GM11168 (cell line): ENCODE results near the gene DHRS2.

Source experiments
- in situ Hi-C: fragments of 300-500 bp; cut with MboI; formaldehyde crosslinking; loops from one replicate; pipeline ENCODE4 v1.12.0; 2022; ENCODE audit warnings: low sequenced_read_pairs; ENCODE audit not compliant: unreplicated experiment

DHRS2 gene

DNA sequence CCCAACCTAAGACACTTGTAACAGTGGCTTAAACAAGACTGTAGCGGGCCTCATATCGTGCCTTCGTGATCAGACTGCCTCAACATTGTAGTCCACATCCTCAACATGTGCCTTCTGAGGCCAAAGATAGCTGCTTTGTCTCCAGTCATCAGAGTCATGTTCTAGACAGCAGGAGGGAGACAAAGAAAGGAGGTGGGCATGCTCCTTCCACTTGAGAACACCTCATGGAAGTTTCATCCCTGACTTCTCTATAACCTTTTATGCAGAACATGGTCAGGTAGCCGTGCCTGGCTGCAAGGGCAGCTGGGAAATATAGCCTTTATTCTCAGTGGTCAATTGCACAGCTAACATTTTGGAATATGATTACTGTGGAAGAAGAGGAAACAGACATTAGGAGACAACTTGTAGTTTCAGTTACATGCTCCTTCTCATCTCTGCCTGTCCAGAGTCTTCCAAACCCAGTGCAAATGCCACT, 25.3 kb upstream of the DHRS2 start:
- in situ Hi-C loops, result no loop called here

DNA sequence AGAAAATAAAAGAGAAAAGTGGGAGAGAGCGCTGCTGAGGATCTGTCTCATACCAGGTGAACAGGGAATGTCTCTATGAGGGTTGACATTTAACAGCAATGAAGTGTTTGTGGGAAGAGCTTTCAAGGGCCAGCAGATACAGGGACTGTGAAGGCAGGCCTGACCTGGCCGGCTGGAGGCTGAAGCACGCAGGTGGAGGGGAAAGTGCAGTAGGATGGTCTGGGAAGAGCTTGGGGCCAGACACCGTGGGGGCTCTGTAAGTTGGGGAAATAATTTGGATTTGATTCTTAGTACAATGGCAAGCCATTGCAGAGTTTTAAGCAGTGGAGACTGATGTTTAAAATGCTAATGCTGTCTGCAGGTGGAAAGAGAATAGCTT, 23.8 kb upstream of the DHRS2 start:
- in situ Hi-C loops, result no loop called here

DNA sequence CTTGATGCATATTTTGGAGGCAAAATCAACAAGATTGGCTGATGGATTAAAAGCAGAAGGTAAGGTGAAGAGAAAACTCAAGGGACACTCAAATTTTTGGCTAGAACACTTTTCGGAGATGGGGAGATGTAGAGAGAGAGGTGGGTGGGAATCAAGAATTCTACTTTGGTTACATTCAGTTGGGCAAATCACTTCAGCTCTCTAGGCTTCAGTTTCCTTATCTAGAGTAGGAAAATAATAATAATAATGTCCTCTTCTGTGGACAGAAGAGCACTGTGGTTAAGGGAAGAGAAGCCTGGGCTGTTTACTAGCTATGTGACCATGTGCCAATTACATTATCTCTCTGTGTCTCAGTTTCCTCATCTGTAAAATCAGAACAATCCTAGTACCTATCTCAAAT, 23.4 kb upstream of the DHRS2 start:
- in situ Hi-C loops, result no loop called here

DNA sequence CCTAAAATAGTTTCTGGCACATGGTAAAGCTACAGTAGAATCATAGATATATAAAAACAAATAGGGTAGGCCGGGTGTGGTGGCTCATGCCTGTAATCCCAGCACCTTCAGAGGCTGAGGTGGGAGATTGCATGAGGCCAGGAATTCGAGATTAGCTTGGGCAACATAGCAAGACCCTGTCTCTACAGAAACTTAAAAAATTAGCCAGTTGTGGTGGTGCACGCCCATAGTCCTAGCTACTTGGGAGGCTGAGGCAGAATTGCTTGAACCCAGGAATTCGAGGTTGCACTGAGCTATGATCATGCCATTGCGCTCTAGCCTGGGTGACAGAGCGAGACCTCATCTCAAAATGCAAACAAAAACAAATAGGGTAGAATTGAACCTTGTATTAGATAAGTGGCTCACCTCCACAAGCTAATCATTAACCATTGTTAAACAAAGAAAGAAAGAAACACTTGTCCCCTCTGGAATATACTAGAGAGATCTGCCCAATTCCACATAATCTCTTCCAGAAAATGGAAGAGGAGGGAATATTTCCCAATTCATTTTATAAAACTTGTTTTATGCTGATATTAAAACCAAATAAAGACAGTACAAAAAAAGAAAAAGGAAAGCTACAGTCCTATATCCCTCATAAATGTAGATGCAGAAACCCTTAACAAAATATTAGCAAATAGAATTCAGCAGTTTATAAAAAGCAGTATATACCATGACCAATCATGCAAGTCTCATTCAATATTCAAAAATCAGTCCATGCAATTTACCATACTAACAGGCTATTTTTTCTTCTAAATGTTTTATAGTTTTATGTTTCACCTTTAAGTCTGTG, 22.7 kb upstream of the DHRS2 start:
- in situ Hi-C loops, result no loop called here

DNA sequence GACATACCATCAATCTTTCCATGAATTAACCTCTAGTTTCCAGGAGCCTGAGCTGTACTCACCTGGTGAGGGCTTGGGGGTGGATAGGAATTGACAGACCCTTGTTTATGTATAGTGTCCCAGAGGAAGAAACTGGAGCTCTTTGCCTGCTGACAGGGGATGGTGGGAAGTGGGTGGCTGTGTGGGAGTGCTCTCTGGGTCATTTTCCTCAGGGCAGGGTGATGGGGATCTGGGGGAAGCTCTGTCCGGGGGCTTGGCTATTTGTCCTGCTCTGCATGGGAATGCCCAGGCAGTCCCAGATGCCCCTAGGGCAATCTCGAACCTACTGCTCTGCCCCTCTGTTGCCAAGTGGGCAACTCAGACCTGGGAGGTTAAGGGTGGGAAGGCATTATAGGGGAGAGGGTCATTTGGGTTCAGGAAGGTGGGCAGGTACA, 21.8 kb upstream of the DHRS2 start:
- in situ Hi-C loops, result no loop called here

DNA sequence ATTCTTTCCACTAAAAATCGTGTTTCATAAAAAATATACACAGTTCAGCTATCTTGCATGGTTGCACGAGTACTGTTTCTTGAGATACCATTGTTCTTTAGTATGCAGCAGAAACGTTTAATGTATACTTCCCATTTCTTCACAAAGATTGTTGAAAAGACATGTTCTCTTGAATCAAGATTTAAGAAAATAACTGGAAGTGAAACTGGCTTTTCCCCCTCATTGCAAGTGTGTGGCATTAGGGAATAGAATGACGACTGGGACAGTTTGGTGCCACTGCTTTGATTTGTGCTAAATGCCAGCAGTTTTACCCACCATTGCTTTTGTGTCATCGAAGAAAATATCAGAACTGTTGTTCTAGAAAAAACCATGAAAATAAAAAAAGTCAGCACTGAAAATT, 20.3 kb upstream of the DHRS2 start:
- in situ Hi-C loops, result no loop called here

DNA sequence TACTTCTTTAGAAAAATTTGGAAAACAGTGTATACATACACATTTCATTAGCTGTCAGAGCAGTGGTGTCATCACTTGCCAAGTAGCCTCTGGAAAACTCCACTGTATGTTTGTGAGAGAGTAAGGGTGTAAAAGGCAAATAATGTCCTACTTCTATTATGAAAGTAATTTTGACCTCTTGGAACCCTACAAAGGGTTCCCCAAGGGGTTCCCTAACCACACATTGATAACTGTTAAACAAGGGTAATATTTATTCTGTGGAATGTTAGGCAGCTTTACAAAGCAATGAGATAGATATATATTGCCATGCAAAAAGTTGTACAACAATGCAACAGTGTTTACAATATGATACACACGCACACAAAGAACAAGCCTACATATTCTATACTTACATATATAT, 18.6 kb upstream of the DHRS2 start:
- in situ Hi-C loops, result no loop called here

DNA sequence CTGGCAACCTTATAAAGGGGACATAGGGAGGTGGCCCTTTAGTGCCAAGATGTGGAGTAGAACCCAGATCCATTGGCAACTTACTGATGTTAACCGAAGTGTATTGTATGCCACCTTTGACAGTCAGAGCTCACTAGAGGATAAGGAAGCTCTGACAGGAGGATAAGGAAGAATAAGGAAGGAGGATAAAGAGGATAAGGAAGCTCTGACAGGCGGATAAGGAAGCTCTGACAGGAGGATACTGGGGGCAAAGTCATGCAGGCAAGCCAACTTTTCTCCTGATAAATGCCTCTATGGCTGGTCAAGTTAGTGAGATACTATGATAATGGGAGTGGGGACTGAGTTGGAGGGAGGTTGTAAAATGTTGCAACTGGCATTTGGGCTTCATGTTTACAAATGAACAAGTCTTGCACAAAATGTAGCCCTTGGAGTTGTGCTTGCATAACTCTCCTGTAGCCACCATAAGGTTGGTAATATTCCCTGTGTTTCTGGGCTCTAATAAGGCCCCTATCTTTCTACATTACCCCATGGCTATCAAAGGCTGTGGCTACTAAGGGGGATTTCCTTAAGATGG, 17.7 kb upstream of the DHRS2 start:
- in situ Hi-C loops, result no loop called here

DNA sequence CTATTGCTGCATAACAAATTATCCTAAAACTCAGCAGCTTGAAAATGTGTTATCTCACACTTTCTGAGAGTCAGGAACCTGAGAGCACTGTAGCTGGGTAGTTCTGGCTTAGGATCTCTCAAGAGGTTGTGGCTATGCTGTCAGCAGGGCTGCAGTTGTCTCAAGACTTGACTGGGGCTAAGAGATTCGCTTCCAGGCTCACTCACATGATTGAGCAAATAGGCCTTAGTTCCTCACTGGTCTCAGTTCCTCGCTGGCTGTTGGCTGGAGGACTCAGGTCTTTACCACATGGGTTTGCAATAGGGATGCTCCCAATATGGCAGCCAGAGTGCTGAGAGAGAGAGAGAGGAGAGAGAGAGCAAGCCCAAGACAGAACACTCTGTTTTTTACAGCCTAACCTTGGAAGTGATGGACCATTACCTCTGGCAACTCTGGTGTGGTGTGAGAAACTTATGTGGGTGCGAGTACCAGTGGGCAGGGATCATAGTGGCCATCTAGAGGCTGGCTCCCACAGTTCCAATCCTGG, 15.9 kb upstream of the DHRS2 start:
- in situ Hi-C loops, result no loop called here

DNA sequence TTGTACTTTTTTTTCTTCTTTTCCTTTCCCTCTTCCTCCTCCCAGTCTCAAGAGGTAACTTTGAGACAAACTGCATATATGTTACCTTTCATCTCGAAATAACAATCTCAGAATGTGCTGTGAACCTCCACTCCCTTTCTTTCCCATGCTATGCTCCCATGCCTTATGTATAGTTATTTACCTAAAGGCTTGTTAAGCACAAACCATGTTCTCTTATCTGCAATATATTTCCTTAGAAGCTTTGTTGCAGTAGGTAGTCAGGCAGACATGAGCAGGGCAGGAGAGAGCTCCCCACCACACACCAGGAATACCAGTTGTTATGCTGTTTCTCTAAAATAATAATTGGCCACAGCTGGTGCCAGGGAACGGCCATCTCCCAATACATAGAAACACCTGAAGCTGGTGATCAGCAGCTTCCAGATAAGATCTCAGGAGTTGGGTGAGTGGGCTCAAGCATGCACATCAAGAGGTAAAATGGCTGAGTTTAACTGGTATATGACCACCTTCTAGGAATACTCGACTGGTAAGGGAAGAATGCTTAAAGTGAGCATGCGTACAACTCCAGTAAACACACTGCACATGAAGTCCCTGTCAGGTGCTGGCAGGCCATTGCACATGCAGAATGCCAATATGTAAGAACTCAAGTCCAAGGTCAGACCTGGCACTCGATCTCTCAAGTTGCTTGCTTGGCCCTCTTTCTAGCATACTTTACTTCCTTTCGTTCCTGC, 14.8 kb upstream of the DHRS2 start:
- in situ Hi-C loops, result no loop called here

DNA sequence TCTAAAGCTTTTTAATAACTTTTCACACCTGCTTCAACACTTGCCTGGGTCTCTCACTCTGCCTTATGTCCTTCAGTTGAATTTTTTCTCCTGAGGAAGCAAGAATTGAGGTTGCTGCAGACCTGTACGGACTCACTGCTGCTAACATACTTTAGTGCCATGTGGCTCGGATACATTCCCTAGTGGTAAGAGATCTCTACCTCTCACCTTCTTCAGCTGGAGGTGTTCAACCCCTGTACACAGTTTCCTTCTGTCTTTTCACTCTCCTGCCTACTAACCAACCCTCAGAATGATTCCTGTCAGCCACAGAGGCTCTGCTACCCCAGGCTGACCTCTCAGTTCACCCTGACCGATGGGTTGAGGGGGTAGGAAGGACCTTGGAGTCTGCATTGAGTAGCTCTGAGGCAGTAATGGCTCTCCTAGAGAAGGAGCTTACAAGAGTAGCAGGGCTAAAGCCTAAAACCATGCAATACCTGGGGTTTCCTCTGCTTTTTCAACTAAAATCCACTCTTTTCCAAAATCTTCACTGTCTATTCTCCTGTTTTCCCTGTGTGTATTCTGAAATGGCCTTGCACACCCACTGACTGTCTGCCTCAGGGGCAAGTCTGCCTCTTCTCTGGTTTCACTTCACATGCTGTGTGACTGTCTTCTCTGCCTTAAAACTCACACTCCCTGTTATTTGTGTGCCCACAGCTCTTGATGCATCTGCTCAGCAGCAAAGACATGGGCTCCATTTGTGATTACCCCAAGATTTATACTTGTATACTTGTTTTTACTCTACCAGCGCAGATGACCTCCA, 14.0 kb upstream of the DHRS2 start:
- in situ Hi-C loops, result no loop called here

DNA sequence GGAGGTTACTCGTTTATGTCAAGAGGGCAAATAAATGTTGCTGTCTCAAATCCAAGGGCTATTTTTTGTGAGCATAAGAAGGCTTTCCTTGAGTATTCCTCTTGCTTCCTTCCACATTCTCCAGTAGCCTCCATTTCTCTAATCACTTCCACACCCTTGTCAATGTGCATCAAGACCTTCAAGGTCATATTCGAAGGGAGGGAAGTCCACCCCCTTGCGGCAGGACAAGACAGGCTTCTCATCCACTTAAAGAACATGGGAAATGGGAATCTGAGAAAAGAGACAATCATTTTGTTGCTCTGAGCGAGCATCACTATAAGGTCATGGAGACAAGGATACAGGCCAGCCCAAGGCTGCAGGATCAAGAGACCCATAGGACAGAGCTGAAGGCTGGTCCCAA, 13.2 kb upstream of the DHRS2 start:
- in situ Hi-C loops, result no loop called here

DNA sequence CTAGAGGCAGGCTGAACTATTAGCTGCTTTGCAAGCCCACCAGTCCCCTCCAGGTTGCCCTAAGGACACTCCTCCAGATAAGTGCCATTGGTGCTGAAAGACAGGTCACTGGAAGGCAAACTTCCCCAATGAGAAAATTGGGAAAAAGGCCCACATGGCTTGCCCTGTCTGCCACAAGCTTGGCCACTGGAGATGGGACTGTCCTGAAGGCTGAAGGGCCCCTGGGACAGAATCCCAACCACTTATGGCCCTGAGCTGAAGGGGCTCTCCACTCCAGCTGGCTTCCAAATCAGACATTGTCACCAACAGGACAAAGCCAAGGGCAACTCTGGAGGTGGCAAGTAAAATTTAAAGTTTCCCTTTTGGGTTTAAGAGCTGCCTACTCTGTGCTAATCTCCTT, 12.2 kb upstream of the DHRS2 start:
- in situ Hi-C loops, result no loop called here

DNA sequence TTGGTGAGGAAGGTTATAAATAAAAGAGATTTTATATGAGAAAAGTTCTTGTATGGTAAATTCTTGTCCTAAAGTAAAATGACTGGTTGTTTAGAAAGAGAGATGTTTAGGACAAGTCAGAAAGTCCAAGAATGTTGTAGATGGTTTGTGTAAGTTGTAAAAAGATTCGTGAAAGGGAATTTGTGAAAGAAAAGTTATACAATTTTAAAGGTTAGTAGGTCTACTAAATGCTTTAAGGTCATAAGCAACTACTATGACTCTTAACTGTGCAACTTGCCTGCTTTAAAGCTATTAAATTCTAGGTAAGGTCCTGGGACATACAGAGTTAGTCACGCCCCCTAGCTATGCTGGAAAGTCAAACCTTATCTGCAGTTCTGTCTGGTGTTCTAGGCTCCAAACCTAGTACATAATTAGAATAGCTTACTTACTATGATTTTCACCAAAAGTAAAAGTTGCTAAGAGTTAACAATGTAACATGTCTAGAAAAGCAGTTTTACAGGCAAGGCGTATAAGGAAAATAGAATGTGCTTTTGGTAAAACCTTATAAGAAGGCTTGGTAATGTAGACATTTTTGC, 11.2 kb upstream of the DHRS2 start:
- in situ Hi-C loops, result no loop called here

DNA sequence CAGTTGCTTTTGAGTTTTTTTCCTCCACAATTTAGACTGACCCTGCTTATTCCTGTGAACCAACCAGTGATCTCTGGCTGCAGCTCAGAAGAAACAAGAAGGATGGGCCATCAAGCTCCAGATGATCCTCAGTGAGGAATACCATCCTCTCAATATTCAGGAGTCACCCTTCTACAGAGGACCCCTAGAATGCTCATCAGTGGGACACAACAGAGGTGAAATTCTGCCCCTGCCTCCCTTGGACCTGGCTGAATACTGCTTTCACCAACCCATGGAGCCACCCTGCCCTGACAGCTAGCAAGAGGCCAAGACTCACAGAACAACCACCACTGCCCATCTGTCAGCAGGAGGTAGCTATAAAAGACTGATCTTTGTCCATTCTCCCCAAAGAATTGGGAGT, 9.2 kb upstream of the DHRS2 start:
- in situ Hi-C loops, result no loop called here

DNA sequence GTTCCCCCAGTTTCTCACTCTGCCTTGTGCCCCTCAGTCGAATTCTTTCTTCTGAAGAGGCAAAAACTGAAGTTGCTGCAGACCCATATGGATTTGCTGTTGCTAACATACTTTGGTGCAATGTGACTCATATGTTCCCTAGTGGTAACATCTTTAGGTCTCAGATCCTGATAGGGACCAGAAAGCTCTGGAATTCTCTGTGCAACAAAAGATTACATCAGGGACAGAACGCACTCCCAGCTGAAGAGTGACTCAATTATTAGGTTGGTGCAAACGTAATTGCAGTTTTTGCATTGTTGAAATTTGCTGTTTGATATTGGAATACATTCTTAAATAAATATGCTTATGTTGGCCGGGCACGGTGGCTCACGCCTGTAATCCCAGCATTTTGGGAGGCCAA, 8.2 kb upstream of the DHRS2 start:
- in situ Hi-C loops, result no loop called here

DNA sequence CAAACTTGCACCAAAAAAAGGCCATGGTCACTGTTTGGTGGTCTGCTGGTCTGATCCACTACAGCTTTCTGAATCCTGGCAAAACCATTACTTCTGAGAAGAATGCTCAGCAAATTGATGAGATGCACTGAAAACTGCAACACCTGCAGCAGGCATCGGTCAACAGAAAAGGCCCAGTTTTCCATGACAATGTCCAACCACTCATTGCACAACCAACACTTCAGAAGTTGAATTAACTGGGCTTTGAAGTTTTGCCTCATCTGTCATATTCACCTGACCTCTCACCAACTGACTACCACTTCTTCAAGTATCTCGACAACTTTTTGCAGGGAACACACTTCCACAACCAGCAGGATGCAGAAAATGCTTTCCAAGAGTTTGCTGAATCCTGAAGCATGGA, 7.0 kb upstream of the DHRS2 start:
- in situ Hi-C loops, result no loop called here

DNA sequence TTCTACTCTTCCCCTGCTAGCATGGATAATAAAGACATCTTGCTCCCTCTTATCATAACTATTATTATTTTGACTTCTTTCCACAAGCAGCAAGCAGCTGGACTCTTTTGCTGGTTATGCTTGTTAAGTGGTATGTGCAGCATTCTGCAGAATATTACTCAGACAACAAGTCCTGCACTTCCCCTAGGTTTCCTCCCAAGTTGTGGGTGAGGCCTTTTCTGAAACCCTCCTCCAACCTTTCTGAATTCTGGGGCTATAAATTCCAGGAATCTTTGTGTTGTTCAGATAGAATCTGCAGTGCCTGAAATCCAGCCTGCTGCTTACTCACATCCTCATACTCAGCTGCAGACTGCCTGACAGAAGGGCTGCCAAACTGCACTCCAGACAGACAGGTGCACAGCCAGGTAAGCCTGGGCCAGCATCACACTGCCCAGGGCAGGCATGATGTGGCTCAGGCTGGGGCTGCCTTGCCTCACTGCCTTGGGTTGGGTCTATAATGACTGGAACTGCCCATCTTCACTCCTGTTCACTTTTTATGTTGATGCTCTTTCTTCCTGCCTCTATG, 6.2 kb upstream of the DHRS2 start:
- in situ Hi-C loops, result no loop called here

DNA sequence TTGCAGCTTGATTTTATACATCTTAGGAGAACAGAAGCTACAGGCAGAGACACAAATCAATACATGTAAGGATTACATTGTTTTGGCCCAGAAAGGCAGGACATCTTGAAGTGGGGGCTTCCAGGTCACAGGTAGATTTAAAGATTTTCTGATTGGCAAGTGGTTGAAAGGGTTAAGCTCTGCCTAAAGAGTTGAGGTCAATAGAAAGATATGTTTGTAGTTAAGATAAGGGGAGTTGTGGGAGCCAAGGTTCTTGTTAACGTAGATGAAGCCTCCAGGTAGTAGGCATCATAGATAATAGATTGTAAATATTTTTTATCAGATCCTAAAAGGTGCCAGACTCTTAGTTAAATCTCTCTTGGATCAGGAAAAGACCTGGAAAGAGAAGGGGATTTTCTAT, 5.5 kb upstream of the DHRS2 start:
- in situ Hi-C loops, result no loop called here

DNA sequence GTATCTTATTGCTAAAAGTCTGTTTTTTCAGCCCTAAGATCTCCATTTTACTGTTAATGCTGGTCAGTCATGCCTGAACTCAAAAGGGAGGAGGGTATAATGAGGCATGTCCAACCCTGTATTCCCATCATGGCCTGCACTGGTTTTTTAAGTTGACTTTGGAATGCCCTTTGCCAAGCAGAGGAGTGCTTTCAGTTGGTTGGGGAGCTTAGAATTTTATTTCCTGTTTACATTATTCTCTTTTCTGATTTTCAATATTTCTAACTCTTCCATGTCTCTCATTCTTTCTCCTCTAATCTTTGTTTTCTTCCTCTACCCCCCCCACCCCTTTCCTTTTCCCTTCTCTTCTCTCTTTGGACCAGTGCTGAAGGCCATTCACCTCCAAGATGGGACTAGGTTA, 4.9 kb upstream of the DHRS2 start:
- in situ Hi-C loops, result no loop called here
